ENCODE measurements around the gene TMCC3. TPM values are rescaled to one million over a fixed set of nuclear protein-coding genes. Genes with fewer than 3 reads are reported as not detected.

Gene TMCC3
- total and polyA plus RNA-seq, 9 of the 15 experiments (the other 6 are each of a cell fraction or from before 2014, with no cell fraction given) = not detected

- TF ChIP-seq, protein P1, sequence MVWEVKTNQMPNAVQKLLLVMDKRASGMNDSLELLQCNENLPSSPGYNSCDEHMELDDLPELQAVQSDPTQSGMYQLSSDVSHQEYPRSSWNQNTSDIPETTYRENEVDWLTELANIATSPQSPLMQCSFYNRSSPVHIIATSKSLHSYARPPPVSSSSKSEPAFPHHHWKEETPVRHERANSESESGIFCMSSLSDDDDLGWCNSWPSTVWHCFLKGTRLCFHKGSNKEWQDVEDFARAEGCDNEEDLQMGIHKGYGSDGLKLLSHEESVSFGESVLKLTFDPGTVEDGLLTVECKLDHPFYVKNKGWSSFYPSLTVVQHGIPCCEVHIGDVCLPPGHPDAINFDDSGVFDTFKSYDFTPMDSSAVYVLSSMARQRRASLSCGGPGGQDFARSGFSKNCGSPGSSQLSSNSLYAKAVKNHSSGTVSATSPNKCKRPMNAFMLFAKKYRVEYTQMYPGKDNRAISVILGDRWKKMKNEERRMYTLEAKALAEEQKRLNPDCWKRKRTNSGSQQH (CRISPR knock-in tag; IDR thresholded peaks at IDR 0.05) = no peak
- TF ChIP-seq ZFP36 (IDR thresholded peaks at IDR 0.05; ENCODE audit: low read depth, low read length, partially characterized antibody) (no peak), ZNF121 (CRISPR knock-in tag; conservative IDR thresholded peaks at IDR 0.05) (no peak), ZZZ3 (IDR thresholded peaks at IDR 0.05) (no peak), SIN3A (IDR thresholded peaks at IDR 0.05; ENCODE audit: borderline replicate concordance in 2 of 2, control insufficient read depth in 1 of 2, low read depth in 2 of 2, low read length in 2 of 2) (no peak), DMBX1 (CRISPR knock-in tag; IDR thresholded peaks at IDR 0.05; ENCODE audit: borderline replicate concordance) (no peak)
These were observed 47.3 kb upstream of the TMCC3 start (continued) for GRCh38 chr12:94697631-94698030.

GRCh38 chr12:94694732-94695131 is 44.4 kb upstream of the TMCC3 start:
- DNase-seq (ENCODE audit: extremely low read depth in 1 of 4, low spot score in 3 of 4) (no peak), ATAC-seq (no peak), FAIRE-seq (no peak)
- Histone ChIP-seq H2AFZ (ENCODE audit: low read depth, low read length) (no peak overlapping the region), H3K9me1 (ENCODE audit: control insufficient read depth, insufficient read depth, low read length) (no peaks in the 10 kb centered on the region), H3K4me1 (replicated peaks in 1 of 2; ENCODE audit: control insufficient read depth in 2 of 2, insufficient read depth in 2 of 2, low read length in 2 of 2) (no peaks in the 10 kb centered on the region), H4K20me1 (replicated peaks; ENCODE audit: control insufficient read depth, insufficient read depth, low read length) (no peaks in the 10 kb centered on the region), H3K27me3 (ENCODE audit: control insufficient read depth in 2 of 2, insufficient read depth in 2 of 2, low read length in 2 of 2) (peaks cover 3 to 8% of the 10 kb centered on the region in 2 experiments; a peak in 3 of 5 replicates), H3K9me3 (replicated peaks; ENCODE audit: control insufficient read depth, insufficient read depth, low read depth, low read length) (no peaks in the 10 kb centered on the region), H3K79me2 (ENCODE audit: control insufficient read depth, insufficient read depth, low read length) (no peaks in the 10 kb centered on the region), H3K36me3 (ENCODE audit: control insufficient read depth, insufficient read depth, low read length) (no peaks in the 10 kb centered on the region), H3K27ac (ENCODE audit: extremely low read depth, low read depth, low read length) (no peak overlapping the region), H3K9ac (ENCODE audit: insufficient read depth in 1 of 2, low read depth in 2 of 2, low read length in 2 of 2) (no peak overlapping the region), H3K4me3 (no peak overlapping the region), H3K4me2 (ENCODE audit: insufficient read depth, low read length) (no peak overlapping the region)
- intact Hi-C loops (cut with micrococcal nuclease) = no loop called here
- POLR2A ChIA-PET = no interaction called here
- BruUV-seq (replicated peaks) = no TSS peak
- CTCF ChIA-PET (ENCODE audit: low intra/inter-chr PET ratio) = no interaction called here
- in situ Hi-C loops (cut with MboI) = no loop called here
- WGBS (ENCODE audit: insufficient coverage, low coverage, missing lambda C conversion rate) = 1% methylated on average over 11 of the region's 11 CpGs
- TF ChIP-seq MCM7 (IDR thresholded peaks at IDR 0.05) (no peak), RBM39 (optimal IDR thresholded peaks at IDR 0.05; ENCODE audit: low read depth, low read length) (no peak)
- TF ChIP-seq, protein P2, sequence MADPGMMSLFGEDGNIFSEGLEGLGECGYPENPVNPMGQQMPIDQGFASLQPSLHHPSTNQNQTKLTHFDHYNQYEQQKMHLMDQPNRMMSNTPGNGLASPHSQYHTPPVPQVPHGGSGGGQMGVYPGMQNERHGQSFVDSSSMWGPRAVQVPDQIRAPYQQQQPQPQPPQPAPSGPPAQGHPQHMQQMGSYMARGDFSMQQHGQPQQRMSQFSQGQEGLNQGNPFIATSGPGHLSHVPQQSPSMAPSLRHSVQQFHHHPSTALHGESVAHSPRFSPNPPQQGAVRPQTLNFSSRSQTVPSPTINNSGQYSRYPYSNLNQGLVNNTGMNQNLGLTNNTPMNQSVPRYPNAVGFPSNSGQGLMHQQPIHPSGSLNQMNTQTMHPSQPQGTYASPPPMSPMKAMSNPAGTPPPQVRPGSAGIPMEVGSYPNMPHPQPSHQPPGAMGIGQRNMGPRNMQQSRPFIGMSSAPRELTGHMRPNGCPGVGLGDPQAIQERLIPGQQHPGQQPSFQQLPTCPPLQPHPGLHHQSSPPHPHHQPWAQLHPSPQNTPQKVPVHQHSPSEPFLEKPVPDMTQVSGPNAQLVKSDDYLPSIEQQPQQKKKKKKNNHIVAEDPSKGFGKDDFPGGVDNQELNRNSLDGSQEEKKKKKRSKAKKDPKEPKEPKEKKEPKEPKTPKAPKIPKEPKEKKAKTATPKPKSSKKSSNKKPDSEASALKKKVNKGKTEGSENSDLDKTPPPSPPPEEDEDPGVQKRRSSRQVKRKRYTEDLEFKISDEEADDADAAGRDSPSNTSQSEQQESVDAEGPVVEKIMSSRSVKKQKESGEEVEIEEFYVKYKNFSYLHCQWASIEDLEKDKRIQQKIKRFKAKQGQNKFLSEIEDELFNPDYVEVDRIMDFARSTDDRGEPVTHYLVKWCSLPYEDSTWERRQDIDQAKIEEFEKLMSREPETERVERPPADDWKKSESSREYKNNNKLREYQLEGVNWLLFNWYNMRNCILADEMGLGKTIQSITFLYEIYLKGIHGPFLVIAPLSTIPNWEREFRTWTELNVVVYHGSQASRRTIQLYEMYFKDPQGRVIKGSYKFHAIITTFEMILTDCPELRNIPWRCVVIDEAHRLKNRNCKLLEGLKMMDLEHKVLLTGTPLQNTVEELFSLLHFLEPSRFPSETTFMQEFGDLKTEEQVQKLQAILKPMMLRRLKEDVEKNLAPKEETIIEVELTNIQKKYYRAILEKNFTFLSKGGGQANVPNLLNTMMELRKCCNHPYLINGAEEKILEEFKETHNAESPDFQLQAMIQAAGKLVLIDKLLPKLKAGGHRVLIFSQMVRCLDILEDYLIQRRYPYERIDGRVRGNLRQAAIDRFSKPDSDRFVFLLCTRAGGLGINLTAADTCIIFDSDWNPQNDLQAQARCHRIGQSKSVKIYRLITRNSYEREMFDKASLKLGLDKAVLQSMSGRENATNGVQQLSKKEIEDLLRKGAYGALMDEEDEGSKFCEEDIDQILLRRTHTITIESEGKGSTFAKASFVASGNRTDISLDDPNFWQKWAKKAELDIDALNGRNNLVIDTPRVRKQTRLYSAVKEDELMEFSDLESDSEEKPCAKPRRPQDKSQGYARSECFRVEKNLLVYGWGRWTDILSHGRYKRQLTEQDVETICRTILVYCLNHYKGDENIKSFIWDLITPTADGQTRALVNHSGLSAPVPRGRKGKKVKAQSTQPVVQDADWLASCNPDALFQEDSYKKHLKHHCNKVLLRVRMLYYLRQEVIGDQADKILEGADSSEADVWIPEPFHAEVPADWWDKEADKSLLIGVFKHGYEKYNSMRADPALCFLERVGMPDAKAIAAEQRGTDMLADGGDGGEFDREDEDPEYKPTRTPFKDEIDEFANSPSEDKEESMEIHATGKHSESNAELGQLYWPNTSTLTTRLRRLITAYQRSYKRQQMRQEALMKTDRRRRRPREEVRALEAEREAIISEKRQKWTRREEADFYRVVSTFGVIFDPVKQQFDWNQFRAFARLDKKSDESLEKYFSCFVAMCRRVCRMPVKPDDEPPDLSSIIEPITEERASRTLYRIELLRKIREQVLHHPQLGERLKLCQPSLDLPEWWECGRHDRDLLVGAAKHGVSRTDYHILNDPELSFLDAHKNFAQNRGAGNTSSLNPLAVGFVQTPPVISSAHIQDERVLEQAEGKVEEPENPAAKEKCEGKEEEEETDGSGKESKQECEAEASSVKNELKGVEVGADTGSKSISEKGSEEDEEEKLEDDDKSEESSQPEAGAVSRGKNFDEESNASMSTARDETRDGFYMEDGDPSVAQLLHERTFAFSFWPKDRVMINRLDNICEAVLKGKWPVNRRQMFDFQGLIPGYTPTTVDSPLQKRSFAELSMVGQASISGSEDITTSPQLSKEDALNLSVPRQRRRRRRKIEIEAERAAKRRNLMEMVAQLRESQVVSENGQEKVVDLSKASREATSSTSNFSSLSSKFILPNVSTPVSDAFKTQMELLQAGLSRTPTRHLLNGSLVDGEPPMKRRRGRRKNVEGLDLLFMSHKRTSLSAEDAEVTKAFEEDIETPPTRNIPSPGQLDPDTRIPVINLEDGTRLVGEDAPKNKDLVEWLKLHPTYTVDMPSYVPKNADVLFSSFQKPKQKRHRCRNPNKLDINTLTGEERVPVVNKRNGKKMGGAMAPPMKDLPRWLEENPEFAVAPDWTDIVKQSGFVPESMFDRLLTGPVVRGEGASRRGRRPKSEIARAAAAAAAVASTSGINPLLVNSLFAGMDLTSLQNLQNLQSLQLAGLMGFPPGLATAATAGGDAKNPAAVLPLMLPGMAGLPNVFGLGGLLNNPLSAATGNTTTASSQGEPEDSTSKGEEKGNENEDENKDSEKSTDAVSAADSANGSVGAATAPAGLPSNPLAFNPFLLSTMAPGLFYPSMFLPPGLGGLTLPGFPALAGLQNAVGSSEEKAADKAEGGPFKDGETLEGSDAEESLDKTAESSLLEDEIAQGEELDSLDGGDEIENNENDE (IDR thresholded peaks at IDR 0.05; ENCODE audit: low read depth, low read length) = no peak

All from K562 (cell line).